A673 (cell line): Measurements from ENCODE around the gene TMEM81.

Experiments used
- EZH2 ChIP-seq: fragments of 200-600 bp; sonication (generic); IDR thresholded peaks from 2 replicates; pipeline ENCODE4 v1.6.1; 2017; ENCODE audit warnings: borderline replicate concordance, low read depth, mild to moderate bottlenecking, mixed read lengths, antibody characterized with exemption, low read length; ENCODE audit not compliant: poor library complexity, severe bottlenecking
- TF ChIP-seq, protein P1 (sequence below): fragments of 300-800, 200-600 bp; sonication (generic); conservative IDR thresholded peaks from 2 replicates; pipeline ENCODE4 v1.5.1; 2017; ENCODE audit warnings: low read depth, mild to moderate bottlenecking, antibody characterized with exemption, low read length, moderate library complexity, mixed read lengths

- TF ChIP-seq, protein P1, sequence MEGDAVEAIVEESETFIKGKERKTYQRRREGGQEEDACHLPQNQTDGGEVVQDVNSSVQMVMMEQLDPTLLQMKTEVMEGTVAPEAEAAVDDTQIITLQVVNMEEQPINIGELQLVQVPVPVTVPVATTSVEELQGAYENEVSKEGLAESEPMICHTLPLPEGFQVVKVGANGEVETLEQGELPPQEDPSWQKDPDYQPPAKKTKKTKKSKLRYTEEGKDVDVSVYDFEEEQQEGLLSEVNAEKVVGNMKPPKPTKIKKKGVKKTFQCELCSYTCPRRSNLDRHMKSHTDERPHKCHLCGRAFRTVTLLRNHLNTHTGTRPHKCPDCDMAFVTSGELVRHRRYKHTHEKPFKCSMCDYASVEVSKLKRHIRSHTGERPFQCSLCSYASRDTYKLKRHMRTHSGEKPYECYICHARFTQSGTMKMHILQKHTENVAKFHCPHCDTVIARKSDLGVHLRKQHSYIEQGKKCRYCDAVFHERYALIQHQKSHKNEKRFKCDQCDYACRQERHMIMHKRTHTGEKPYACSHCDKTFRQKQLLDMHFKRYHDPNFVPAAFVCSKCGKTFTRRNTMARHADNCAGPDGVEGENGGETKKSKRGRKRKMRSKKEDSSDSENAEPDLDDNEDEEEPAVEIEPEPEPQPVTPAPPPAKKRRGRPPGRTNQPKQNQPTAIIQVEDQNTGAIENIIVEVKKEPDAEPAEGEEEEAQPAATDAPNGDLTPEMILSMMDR, result no peak
- no peak for TF ChIP-seq EZH2
Measured at GRCh38 chr1:205046870-205047269, 37.4 kb downstream of the TMEM81 start.
